ENCODE data around the gene CFL1.

GRCh38 chr11:65867284-65868071 lies 9.5 kb upstream of the CFL1 start:
- TF ChIP-seq CTCF (conservative IDR thresholded peaks at IDR 0.05 in 1 of 2, IDR thresholded peaks at IDR 0.05 in 1 of 2; ENCODE audit: extremely low read depth in 1 of 2, insufficient read depth in 1 of 2, low read depth in 1 of 2, low read length in 2 of 2) (no peak), EZH2 (IDR thresholded peaks at IDR 0.05; ENCODE audit: borderline replicate concordance, low read length) (no peak)
